Measurements from ENCODE around the gene GOLGA6C.
"Not testable (repeated sequence)": the region's sequence is repeated elsewhere in the genome, so short reads cannot be mapped to it uniquely, and the experiment has no call there.

The GOLGA6C gene

GRCh38 chr15:75249726-75250125, 8.4 kb upstream of the GOLGA6C start:
- no peak for DNase-seq (ENCODE audit: low read depth)
- H3K4me3 ChIP-seq (ENCODE audit: low read depth, low read length) = no peak overlapping the region
- TF ChIP-seq, protein P1, sequence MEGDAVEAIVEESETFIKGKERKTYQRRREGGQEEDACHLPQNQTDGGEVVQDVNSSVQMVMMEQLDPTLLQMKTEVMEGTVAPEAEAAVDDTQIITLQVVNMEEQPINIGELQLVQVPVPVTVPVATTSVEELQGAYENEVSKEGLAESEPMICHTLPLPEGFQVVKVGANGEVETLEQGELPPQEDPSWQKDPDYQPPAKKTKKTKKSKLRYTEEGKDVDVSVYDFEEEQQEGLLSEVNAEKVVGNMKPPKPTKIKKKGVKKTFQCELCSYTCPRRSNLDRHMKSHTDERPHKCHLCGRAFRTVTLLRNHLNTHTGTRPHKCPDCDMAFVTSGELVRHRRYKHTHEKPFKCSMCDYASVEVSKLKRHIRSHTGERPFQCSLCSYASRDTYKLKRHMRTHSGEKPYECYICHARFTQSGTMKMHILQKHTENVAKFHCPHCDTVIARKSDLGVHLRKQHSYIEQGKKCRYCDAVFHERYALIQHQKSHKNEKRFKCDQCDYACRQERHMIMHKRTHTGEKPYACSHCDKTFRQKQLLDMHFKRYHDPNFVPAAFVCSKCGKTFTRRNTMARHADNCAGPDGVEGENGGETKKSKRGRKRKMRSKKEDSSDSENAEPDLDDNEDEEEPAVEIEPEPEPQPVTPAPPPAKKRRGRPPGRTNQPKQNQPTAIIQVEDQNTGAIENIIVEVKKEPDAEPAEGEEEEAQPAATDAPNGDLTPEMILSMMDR (IDR thresholded peaks at IDR 0.05; ENCODE audit: insufficient read depth, low read depth, low read length, missing control alignments) = no peak

DNA sequence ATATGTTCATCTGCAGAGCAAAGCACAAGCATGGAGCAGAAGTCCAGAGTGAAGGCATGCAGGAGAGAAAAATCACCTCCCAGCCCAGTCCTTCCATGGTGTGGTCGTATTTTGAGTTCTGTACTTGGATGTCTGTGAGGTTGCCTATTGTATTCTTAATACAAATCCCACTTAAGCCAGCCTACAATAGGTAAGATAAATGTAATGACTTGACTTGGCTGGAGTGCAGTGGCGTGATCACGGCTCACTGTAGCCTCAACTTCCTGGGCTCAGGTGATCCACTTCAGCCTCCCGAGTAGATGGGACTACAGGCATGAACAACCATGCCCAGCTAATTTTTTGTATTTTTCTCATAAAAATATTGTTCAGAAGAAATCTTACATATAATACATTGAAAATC, 6.8 kb upstream of the GOLGA6C start:
- not testable (repeated sequence) for H3K4me3 ChIP-seq (ENCODE audit: low read depth, low read length); DNase-seq (ENCODE audit: low read depth)

GRCh38 chr15:75252285-75252684, 5.8 kb upstream of the GOLGA6C start:
- not testable (repeated sequence) for DNase-seq (ENCODE audit: low read depth); H3K4me3 ChIP-seq (ENCODE audit: low read depth, low read length)

DNA sequence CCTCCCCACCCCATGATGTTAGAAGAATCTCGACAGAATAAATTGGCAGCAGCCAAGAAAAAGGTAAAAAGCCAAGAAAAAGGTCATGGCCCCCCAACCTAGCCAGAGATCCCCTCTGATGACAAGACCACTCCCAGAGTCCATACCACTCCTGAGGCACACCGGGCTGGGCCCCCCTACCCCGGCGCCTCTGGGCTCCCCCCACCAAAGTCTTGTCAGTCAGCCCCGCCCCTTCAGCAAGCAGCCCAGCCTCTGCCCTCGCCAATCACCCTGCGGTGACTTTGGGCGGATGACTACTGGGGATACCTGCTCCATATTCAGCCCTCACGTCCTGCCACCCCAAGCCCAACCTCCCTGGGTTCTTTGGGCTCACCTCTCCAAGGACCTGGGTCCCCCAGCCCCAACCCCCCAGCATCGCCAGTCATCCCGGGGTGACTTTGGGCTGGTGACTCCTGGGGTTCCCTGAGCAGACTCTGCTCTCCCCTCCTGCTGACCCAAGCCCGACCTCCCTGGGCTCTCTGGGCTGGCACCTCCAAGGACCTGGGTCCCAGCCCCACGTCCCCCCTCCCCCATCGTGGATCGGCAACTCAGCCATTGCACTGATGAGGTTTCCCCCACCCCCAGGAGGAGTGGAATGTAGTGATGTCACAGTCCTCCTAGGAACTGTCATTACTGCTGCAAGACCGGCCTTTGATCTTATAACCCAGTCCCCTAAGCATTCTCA, 648 bp downstream of the GOLGA6C start:
- H3K4me3 ChIP-seq (ENCODE audit: low read depth, low read length); DNase-seq (ENCODE audit: low read depth): not testable (repeated sequence)

- DNase-seq (ENCODE audit: low read depth); H3K4me3 ChIP-seq (ENCODE audit: low read depth, low read length): not testable (repeated sequence)
These were observed 1.7 kb downstream of the GOLGA6C start for GRCh38 chr15:75259873-75260272.

DNA sequence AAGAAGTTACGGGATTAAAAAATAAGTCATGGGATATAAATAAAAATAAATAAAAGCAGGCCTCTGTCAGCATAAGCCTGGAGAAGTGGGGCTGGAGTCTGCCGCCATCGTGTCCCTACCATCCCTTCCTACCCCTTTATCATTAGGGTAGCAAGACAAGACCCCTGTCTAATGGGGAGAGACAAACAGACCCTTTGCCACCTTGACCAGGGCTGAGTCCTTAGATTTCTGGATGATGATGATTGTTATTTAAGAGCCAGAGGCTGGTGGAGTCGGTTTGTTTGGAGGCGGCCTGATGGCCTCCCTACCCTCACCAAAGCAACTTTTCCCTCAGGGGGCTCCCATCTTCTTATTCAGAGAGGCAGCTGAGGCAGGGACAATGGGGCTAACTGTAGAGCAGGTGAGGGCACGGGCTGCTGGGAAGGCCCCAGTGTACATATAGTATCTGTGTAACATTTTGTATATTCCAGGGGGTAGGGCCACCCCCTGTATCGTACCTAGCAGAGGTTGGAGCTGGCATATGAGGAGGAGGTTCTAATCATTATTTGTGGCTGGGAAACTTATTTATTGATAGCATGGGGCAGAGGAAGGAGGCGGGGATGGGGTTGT, 15.7 kb downstream of the GOLGA6C start:
- H3K4me3 ChIP-seq (ENCODE audit: low read depth, low read length); DNase-seq (ENCODE audit: low read depth): not testable (repeated sequence)

GRCh38 chr15:75274509-75275107, 16.5 kb downstream of the GOLGA6C start:
- DNase-seq (ENCODE audit: low read depth) = peak; percentile 59
- TF ChIP-seq, protein P1 (IDR thresholded peaks at IDR 0.05; ENCODE audit: insufficient read depth, low read depth, low read length, missing control alignments) = peak; percentile 38
- not testable (repeated sequence) for H3K4me3 ChIP-seq (ENCODE audit: low read depth, low read length)

GRCh38 chr15:75275617-75276016, 17.5 kb downstream of the GOLGA6C start:
- DNase-seq (ENCODE audit: low read depth); H3K4me3 ChIP-seq (ENCODE audit: low read depth, low read length): not testable (repeated sequence)

DNA sequence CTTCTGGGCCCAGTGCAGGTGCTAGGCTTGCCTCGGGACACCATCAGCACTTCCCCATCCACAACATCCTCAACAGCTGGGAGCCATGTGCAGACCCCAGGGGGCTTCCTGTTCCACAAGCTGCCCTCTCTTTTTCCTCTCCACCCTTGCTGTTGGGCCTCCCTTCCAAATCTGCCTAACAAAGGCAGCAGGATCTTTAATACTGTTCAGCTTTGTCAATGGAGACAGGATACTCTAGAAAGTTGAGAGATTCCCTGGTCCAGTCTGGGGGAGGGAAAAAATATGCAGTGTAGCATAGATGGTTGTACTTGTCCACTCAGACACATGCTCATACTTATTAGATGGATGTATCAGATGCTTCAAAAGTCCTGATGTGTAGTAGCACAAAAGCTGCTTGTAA, 20.4 kb downstream of the GOLGA6C start:
- H3K4me3 ChIP-seq (ENCODE audit: low read depth, low read length); DNase-seq (ENCODE audit: low read depth): not testable (repeated sequence)

DNA sequence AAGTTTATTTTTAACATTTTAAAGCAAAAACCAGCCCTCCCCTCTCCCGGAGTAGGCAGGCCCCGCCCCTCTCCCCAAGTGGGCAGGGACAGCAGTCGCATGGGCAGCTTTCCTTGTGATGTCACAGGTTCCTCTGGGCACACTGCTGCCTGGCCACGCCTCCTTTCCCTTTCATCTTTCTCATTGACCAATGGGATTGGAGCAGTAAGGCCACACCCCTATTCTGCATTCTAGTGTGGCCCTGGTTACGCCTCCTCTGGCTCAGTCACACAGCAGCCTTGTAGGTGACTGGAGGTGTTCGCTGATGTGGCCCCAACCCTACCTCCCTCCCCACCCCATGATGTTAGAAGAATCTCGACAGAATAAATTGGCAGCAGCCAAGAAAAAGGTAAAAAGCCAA, 24.4 kb downstream of the GOLGA6C start, which contains the start of gene GOLGA6D:
TSS of gene GOLGA6D (plus strand) at position 264 of the 400 bp plus-strand sequence. CDS start at position 305, 41 bp downstream.
- not testable (repeated sequence) for DNase-seq (ENCODE audit: low read depth); H3K4me3 ChIP-seq (ENCODE audit: low read depth, low read length)

DNA sequence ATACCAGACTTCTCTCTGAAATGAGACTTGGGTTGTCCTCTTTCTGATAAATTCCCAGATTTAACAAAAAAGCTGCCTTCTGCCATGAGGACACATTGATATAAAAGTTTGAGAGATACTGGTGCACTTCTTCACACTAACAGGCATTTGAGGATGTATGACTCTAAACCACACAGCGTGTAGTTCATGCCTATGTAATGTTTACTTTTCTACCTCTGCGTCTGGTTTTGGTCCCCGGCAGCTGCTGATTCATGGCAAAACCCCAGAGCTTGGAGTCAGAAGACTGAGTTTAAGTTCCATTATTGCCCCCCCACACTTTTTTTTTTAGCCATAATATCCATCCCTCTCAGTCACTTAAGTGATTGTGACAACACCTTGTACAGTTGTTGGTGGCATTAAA, 26.0 kb downstream of the GOLGA6C start:
- DNase-seq (ENCODE audit: low read depth); H3K4me3 ChIP-seq (ENCODE audit: low read depth, low read length): not testable (repeated sequence)

DNA sequence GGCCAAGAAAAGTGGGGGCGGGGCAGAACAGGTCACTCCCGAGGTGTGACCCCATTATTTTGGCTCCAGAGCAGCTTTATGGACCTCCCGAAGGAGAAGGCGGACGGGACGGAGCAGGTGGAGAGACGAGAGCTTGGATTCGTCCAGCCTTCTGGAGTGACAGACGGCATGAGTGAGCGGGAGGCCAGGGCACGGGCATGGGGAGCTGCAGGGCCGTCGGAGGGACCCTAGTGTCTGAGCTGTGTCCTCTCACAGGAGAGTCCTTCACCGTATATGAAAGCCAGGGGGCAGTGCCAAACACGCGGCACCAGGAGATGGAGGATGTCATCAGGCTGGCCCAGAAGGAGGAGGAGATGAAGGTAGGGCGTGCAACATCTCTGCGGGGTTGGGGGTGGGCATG, 35.5 kb downstream of the GOLGA6C start:
- not testable (repeated sequence) for DNase-seq (ENCODE audit: low read depth); H3K4me3 ChIP-seq (ENCODE audit: low read depth, low read length)

DNA sequence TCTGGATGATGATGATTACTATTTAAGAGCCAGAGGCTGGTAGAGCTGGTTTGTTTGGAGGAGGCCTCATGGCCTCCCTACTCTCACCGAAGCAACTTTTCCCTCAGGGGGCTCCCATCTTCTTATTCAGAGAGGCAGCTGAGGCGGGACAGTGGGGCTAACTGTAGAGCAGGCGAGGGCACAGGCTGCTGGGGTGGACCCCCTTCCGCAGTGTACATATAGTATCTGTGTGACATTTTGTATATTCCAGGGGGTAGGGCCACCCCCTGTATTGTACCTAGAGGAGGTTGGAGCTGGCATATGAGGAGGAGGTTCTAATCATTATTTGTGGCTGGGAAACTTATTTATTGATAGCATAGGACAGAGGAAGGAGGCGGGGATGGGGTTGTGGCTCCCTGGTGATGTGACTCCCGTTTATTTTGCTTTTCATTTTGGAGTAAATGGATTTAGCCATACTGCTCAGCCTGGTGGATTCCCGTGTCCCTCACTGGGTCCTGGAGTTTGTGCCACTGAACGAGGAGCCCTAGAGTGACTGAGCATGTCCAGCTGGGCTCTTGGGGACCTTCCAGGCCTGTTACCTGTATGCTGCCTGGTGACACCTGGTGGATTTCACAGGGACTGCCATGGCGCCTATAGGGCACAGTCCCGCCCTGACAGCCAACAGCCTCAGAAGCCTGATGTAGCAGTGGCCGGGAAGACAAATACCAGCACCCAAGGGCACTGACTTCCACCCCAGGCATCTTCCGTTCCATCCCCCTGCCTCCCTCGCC, 40.6 kb downstream of the GOLGA6C start:
- DNase-seq (ENCODE audit: low read depth); H3K4me3 ChIP-seq (ENCODE audit: low read depth, low read length): not testable (repeated sequence)
